GM10266 (cell line): Measurements from ENCODE around the gene ATP5PF.

Experiments used
- DNase-seq: peaks from one replicate; pipeline ENCODE4 v3.0.0; 2012; ENCODE audit errors: extremely low spot score
- CTCF ChIP-seq: IDR thresholded peaks from 2 replicates; pipeline ENCODE4 v1.5.1; 2012; ENCODE audit warnings: mild to moderate bottlenecking, low read depth; ENCODE audit not compliant: control insufficient read depth, insufficient read depth; ENCODE audit errors: missing control alignments

The ATP5PF gene

DNA sequence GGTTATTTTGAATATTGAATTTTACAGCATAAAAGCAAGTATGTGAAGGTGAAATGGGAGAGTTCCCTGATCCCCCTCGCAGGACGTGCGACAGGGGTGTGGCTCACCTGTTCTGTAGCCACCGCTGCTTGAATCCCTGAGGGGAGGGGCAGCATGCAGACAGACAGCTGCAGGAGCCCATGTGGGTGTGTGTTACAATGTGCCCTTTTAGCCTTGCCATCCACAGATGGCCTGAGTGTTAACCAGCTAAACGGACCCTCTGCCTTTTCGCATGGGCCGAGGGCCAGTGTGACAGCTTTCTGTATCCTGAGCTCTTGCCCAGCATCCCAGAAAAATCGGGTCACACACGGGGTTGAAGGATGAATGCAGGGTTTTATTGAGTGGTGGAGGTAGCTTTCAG lies 52.3 kb downstream of the ATP5PF start:
- DNase-seq = no peak
- no peak for TF ChIP-seq CTCF

- no peak for DNase-seq
- TF ChIP-seq CTCF = no peak
Measured at GRCh38 chr21:25676451-25676850, 58.3 kb downstream of the ATP5PF start.
